ENCODE measurements around the gene ZNF491.

Gene ZNF491

GRCh38 chr19:11853358-11853757 lies 55.0 kb downstream of the ZNF491 start:
- no peaks in the 10 kb centered on the region for H3K36me3 ChIP-seq (replicated peaks; ENCODE audit: low read depth, low read length)

GRCh38 chr19:11856596-11857250 lies 58.4 kb downstream of the ZNF491 start:
- Histone ChIP-seq H3K27me3 (ENCODE audit: low read depth, low read length) (no peaks in the 10 kb centered on the region), H3K4me3 (ENCODE audit: low read length) (no peak overlapping the region), H3K79me2 (ENCODE audit: low read length) (no peaks in the 10 kb centered on the region), H3K9me3 (ENCODE audit: insufficient read depth, low read length) (no peaks in the 10 kb centered on the region), H3K4me2 (ENCODE audit: low read length) (no peak overlapping the region), H3K9ac (ENCODE audit: low read length) (no peak overlapping the region), H3K27ac (ENCODE audit: low read length) (no peak overlapping the region), H4K20me1 (ENCODE audit: insufficient read depth, low read length) (no peaks in the 10 kb centered on the region), H2AFZ (ENCODE audit: low read depth, low read length) (no peak overlapping the region), H3K4me1 (ENCODE audit: low read length) (no peaks in the 10 kb centered on the region), H3K36me3 (replicated peaks; ENCODE audit: low read depth, low read length) (no peaks in the 10 kb centered on the region)
- TF ChIP-seq EZH2phosphoT487 (IDR thresholded peaks at IDR 0.05; ENCODE audit: low read depth) (no peak), CTCF (IDR thresholded peaks at IDR 0.05; ENCODE audit: low read depth, low read length) (no peak)

More at GRCh38 chr19:11853358-11853757, 55.0 kb downstream of the ZNF491 start:
- Histone ChIP-seq H3K27me3 (ENCODE audit: low read depth, low read length) (no peaks in the 10 kb centered on the region), H3K27ac (ENCODE audit: low read length) (no peak overlapping the region), H3K9me3 (ENCODE audit: insufficient read depth, low read length) (no peaks in the 10 kb centered on the region), H3K9ac (ENCODE audit: low read length) (no peak overlapping the region), H3K4me3 (ENCODE audit: low read length) (no peak overlapping the region), H4K20me1 (ENCODE audit: insufficient read depth, low read length) (no peaks in the 10 kb centered on the region), H3K4me2 (ENCODE audit: low read length) (no peak overlapping the region), H3K4me1 (ENCODE audit: low read length) (peaks cover 4% of the 10 kb centered on the region; the same call in 1 of the 2 replicates), H2AFZ (ENCODE audit: low read depth, low read length) (no peak overlapping the region), H3K79me2 (ENCODE audit: low read length) (no peaks in the 10 kb centered on the region)
- TF ChIP-seq CTCF (IDR thresholded peaks at IDR 0.05; ENCODE audit: low read depth, low read length): no peak

All from OCI-LY3 (cell line).